ENCODE results near the gene SEC22C.
A peak's percentile ranks its signal among the peaks of the same experiment; 100 is the strongest.
"Not testable (repeated sequence)": the region's sequence is repeated elsewhere in the genome, so short reads cannot be mapped to it uniquely, and the experiment has no call there.

SEC22C gene

GRCh38 chr3:42581709-42582473 lies at the start of gene SEC22C:
Gene SEC22C (minus strand): TSS chr3:42581967. CDS start chr3:42569046, 12,921 bp downstream.
- peak; percentile 62 for DNase-seq (ENCODE audit: low read depth, low spot score)

GRCh38 chr3:42613462-42613861 lies 31.7 kb upstream of the SEC22C start:
- DNase-seq (ENCODE audit: low read depth, low spot score), result no peak

- DNase-seq (ENCODE audit: low read depth, low spot score), result no peak
Measured at GRCh38 chr3:42612928-42613327, 31.2 kb upstream of the SEC22C start.

GRCh38 chr3:42612217-42612616 lies 30.4 kb upstream of the SEC22C start:
- DNase-seq (ENCODE audit: low read depth, low spot score), result no peak

GRCh38 chr3:42610976-42611375 lies 29.2 kb upstream of the SEC22C start:
- no peak for DNase-seq (ENCODE audit: low read depth, low spot score)

GRCh38 chr3:42608581-42608980 lies 26.8 kb upstream of the SEC22C start:
- no peak for DNase-seq (ENCODE audit: low read depth, low spot score)

- no peak for DNase-seq (ENCODE audit: low read depth, low spot score)
Measured at GRCh38 chr3:42605546-42606173, 23.9 kb upstream of the SEC22C start.

GRCh38 chr3:42602961-42603360 lies 21.2 kb upstream of the SEC22C start:
- no peak for DNase-seq (ENCODE audit: low read depth, low spot score)

- DNase-seq (ENCODE audit: low read depth, low spot score), result no peak
Measured at GRCh38 chr3:42601896-42602581, 20.3 kb upstream of the SEC22C start.

- DNase-seq (ENCODE audit: low read depth, low spot score), result peak; percentile 9
Measured at GRCh38 chr3:42600958-42601675, 19.4 kb upstream of the SEC22C start.

GRCh38 chr3:42600111-42600957 lies 18.6 kb upstream of the SEC22C start, which contains the start of gene NKTR:
Gene NKTR (plus strand): TSS chr3:42600686. CDS start chr3:42601007, 321 bp downstream.
- DNase-seq (ENCODE audit: low read depth, low spot score), result peak; percentile 97

- DNase-seq (ENCODE audit: low read depth, low spot score), result not testable (repeated sequence)
Measured at GRCh38 chr3:42597098-42597497, 15.3 kb upstream of the SEC22C start.

- no peak for DNase-seq (ENCODE audit: low read depth, low spot score)
Measured at GRCh38 chr3:42595682-42596081, 13.9 kb upstream of the SEC22C start.

- DNase-seq (ENCODE audit: low read depth, low spot score), result no peak
Measured at GRCh38 chr3:42593635-42594034, 11.9 kb upstream of the SEC22C start.

- no peak for DNase-seq (ENCODE audit: low read depth, low spot score)
Measured at GRCh38 chr3:42591811-42592210, 10.0 kb upstream of the SEC22C start.

GRCh38 chr3:42590989-42591756 lies 9.4 kb upstream of the SEC22C start:
- DNase-seq (ENCODE audit: low read depth, low spot score), result no peak

- no peak for DNase-seq (ENCODE audit: low read depth, low spot score)
Measured at GRCh38 chr3:42589382-42590109, 7.8 kb upstream of the SEC22C start.

GRCh38 chr3:42588625-42589024 lies 6.9 kb upstream of the SEC22C start:
- no peak for DNase-seq (ENCODE audit: low read depth, low spot score)

GRCh38 chr3:42582474-42583070 lies 805 bp upstream of the SEC22C start:
- DNase-seq (ENCODE audit: low read depth, low spot score), result no peak
